Mesodermal cell (in vitro differentiated cells): ENCODE results near the gene CUTA.
"Not testable (repeated sequence)": the region's sequence is repeated elsewhere in the genome, so short reads cannot be mapped to it uniquely, and the experiment has no call there.

Source experiments
- H3K27ac ChIP-seq: 2 replicates; pipeline ENCODE4 v1.7.0; 2013; ENCODE audit warnings: mild to moderate bottlenecking, low read depth, low read length, moderate library complexity; ENCODE audit not compliant: severe bottlenecking
- H3K36me3 ChIP-seq: 2 replicates; pipeline ENCODE4 v1.7.1; 2013; ENCODE audit warnings: mild to moderate bottlenecking, low read length, moderate library complexity; ENCODE audit not compliant: control insufficient read depth, insufficient read depth
- H3K4me1 ChIP-seq: one replicate; pipeline ENCODE4 v1.7.1; 2013; ENCODE audit warnings: mild to moderate bottlenecking, low read length; ENCODE audit not compliant: insufficient read depth, control insufficient read depth, poor library complexity, severe bottlenecking
- H3K4me3 ChIP-seq: 2 replicates; pipeline ENCODE4 v1.7.0; 2013; ENCODE audit warnings: low read length, control low read depth, mild to moderate bottlenecking; ENCODE audit not compliant: insufficient read depth, poor library complexity, severe bottlenecking; ENCODE audit errors: extremely low read depth
- H3K9me3 ChIP-seq: 2 replicates; pipeline ENCODE4 v1.7.1; 2013; ENCODE audit warnings: mild to moderate bottlenecking, low read length, moderate library complexity; ENCODE audit not compliant: control insufficient read depth
- WGBS, 2 experiments: methylation state at CpG; one replicate each; pipeline ENCODE4 v1.1.5; 2013; ENCODE audit warnings: missing lambda C conversion rate in 2 of 2; ENCODE audit not compliant: insufficient coverage in 2 of 2; 5-methylcytosine and 5-hydroxymethylcytosine counted together

Gene CUTA

GRCh38 chr6:33379184-33379583 is 38.7 kb downstream of the CUTA start:
- 95 to 99% methylated on average over 5 of the region's 10 CpGs for WGBS, 2 experiments
- not testable (repeated sequence) for H3K4me1 ChIP-seq, H3K4me3 ChIP-seq, H3K9me3 ChIP-seq, H3K27ac ChIP-seq, H3K36me3 ChIP-seq

DNA sequence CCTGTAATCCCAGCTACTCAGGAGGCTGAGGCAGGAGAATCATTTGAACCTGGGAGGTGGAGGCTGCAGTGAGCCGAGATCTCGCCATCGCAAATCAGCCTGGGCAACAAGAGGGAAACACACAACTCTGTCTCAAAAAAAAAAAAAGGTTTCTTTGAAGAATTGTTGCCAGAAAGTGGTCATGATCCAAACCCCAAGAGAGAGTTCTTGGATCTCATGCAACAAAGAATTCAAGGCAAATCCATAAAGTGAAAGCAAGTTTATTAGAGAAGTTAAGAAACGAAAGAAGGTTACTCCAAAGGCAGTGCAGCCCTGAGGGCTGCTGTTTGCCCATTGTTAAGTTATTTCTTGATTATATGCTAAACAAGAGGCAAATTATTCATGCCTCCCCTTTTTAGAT is 40.7 kb downstream of the CUTA start:
- Histone ChIP-seq H3K36me3 (no peaks in the 10 kb centered on the region), H3K4me1 (no peaks in the 10 kb centered on the region), H3K27ac (no peak overlapping the region), H3K4me3 (no peak overlapping the region), H3K9me3 (no peaks in the 10 kb centered on the region)
- 100% methylated on average over 1 of the region's 4 CpGs for WGBS, 2 experiments

- Histone ChIP-seq H3K36me3 (no peaks in the 10 kb centered on the region), H3K4me1 (no peaks in the 10 kb centered on the region), H3K27ac (no peak overlapping the region), H3K9me3 (no peaks in the 10 kb centered on the region), H3K4me3 (no peak overlapping the region)
- WGBS, 2 experiments: 87 to 96% methylated on average over 9 of the region's 9 CpGs
Measured at GRCh38 chr6:33375143-33375671, 42.7 kb downstream of the CUTA start.

DNA sequence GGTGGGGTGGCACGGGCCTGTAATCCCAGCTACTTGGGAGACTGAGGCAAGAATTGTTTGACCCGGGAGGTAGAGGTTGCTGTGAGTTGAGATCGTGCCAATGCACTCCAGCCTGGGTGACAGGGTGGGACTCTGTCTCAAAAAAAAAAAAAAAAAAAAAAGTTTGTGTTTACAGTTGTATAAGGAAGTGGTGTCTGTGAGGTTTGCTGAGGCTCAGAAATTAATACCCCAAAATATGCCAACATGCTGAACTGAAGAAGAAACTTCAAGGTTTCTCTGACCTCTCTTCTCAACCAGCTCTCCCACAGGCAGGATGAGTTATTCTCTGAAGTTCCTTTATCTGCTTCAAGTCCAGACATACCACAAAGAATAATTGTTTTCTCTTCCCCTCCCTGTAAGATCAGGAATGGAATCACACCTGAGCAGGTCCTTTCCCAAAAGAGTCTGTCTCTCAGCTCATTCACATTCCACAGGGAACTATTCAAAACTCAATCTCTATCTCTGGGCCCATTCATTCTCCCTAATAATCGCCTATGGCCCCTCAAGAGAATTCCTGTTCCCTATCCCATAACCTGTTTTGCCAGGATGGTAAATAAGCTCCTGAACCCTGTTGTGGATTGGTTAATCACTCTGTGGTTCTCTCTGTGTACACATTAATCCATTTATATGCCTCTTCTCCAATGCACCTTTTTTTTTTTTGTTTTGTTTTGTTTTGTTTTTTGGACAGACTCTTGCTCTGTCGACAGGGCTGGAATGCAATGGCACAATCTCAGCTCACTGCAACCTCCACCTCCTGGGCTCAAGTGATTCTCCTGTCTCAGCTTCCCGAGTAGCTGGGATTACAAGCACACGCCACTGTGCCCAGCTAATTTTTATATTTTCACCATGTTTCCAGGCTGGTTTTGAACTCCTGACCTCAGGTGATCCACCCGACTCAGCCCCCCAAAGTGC is 43.7 kb downstream of the CUTA start:
- Histone ChIP-seq H3K36me3 (no peaks in the 10 kb centered on the region), H3K4me3 (no peak overlapping the region), H3K9me3 (no peaks in the 10 kb centered on the region), H3K27ac (no peak overlapping the region), H3K4me1 (no peaks in the 10 kb centered on the region)
- WGBS, 2 experiments: 88 to 94% methylated on average over 7 to 8 of the region's 8 CpGs

- no peaks in the 10 kb centered on the region for H3K9me3 ChIP-seq
- 73 to 82% methylated on average over 3 to 5 of the region's 5 CpGs for WGBS, 2 experiments
Measured at GRCh38 chr6:33372526-33373123, 45.3 kb downstream of the CUTA start.

DNA sequence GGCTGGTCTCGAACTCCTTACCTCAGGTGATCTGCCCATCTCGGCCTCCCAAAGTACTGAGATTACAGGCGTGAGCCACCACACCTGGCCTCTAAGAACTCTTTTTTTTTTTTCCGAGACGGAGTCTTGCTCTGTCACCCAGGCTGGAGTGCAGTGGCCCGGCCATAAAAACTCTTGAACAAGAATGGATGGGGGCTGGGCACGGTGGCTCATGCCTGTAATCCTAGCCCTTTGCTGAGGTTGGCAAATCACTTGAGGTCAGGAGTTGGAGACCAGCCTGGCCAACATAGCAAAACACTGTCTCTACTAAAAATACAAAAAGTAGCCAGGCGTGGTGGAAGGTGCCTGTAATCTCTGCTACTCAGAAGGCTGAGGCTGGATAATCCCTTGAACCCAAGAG is 46.0 kb downstream of the CUTA start:
- 86 to 89% methylated on average over 8 of the region's 8 CpGs for WGBS, 2 experiments
- not testable (repeated sequence) for H3K27ac ChIP-seq, H3K4me1 ChIP-seq, H3K9me3 ChIP-seq, H3K4me3 ChIP-seq, H3K36me3 ChIP-seq

More at GRCh38 chr6:33372526-33373123, 45.3 kb downstream of the CUTA start:
- H3K27ac ChIP-seq: no peak overlapping the region
- H3K4me3 ChIP-seq: no peak overlapping the region
- H3K36me3 ChIP-seq: no peaks in the 10 kb centered on the region
- H3K4me1 ChIP-seq: no peaks in the 10 kb centered on the region

GRCh38 chr6:33367715-33368025 is 50.2 kb downstream of the CUTA start:
- 94 to 95% methylated on average over 3 of the region's 5 CpGs for WGBS, 2 experiments
- not testable (repeated sequence) for H3K4me3 ChIP-seq, H3K27ac ChIP-seq, H3K4me1 ChIP-seq, H3K36me3 ChIP-seq, H3K9me3 ChIP-seq

DNA sequence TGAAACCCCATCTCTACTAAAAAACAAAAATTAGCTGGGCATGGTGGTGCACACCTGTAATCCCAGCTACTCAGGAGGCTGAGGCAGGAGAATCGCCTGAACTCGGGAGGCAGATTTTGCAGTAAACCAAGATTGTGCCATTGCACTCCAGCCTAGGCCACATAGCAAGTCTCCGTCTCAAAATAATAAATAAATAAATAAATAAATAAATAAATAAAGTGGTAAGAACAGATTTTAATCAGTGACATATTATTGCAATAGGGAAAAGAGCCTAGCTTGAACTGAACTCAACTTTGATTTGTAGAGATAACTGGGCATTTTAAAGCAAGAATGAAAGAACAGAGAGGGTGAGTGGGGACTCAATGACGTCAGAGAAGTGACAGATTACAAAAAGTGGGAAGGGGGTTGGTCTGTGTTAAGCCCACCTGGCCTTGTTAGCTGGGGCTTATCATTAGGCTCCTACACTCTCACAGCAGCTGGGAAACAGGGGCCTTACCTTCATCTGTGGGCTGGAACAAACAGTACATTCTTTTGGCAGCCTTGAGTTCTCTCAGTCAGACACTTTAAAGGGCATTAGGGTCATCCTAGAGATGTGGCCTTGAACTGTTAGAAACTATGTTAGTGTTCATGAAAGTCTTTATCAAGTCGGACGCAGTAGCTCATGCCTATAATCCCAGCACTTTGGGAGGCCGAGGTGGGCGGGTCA is 50.7 kb downstream of the CUTA start:
- 76 to 93% methylated on average over 3 of the region's 8 CpGs for WGBS, 2 experiments
- no peaks in the 10 kb centered on the region for H3K4me1 ChIP-seq
- no peak overlapping the region for H3K4me3 ChIP-seq
- no peaks in the 10 kb centered on the region for H3K36me3 ChIP-seq
- no peak overlapping the region for H3K27ac ChIP-seq
- H3K9me3 ChIP-seq: no peaks in the 10 kb centered on the region
